ENCODE measurements around the gene TP53TG5.
"Not testable (repeated sequence)": the region's sequence is repeated elsewhere in the genome, so short reads cannot be mapped to it uniquely, and the experiment has no call there.

Gene TP53TG5

DNA sequence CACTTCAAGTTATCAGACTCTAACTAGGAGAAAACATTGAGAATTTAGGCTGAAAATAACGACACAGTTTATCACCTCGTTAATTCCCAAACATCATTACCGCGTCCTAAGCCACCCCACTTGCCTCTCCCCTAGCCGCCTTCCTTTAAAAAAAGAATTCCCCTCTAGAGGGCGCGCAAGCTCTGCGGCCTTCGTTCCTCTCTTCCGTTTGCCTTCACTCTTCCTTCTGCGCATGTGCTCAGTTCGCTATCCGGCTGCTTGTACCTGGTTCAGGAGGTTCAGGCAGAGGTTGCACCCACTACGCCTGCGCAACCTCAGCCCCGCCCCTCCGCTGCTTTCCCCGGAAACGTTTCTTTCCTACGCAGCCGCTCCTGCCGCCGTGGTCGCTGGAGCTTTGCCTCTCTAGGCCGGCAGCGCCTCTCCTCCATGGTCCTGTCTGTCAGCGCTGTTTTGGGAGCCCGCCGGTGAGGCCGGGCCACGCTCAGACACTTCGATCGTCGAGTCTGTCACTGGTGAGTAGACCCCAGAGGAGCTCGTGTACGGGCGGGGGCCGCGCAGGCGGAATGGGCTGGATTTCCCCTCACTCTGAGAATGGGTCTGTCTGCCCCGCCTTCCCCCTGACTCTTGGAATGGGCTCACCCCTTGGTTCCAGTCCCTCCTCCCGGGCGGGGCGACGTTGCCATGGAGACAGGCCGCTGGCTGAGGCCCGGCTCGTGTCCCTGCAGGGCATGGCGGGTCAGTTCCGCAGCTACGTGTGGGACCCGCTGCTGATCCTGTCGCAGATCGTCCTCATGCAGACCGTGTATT, 15.1 kb downstream of the TP53TG5 start, which contains the start of gene SYS1:
SYS1 (plus strand) TSS at position 353 of the 807 bp plus-strand sequence; CDS start at position 729, 376 bp downstream.
- peak; percentile 81 for DNase-seq (ENCODE audit: insufficient read length)
- FAIRE-seq, result peak; percentile 92
- TF ChIP-seq POLR2AphosphoS5 (IDR thresholded peaks at IDR 0.05; ENCODE audit: low read depth, low read length) (peak; percentile 75), POLR2A (IDR thresholded peaks at IDR 0.05; ENCODE audit: low read depth, low read length) (peak; percentile 84), TAF1 (IDR thresholded peaks at IDR 0.05; ENCODE audit: borderline replicate concordance, low read depth, low read length) (no peak; the same call in 1 of the 2 replicates)

DNA sequence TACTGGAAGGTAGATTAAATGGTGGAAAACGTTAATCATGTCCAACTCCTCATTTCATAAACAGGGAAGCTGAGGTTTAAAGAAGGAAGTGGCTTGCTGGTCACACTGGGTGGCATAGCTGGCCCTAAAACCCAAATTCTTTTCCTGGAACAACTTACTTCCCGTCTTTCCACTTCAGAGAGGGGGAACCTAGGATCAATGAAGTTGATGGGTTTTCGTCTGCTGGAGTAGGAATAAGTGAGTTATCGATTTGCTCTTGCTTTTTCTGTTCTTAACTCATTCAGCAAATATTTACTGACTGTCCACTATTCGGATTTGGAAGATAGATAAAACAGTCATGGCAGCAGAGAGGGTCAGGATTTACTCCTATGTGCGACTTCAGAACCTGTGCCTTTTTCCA, 16.3 kb downstream of the TP53TG5 start:
- TF ChIP-seq POLR2AphosphoS5 (IDR thresholded peaks at IDR 0.05; ENCODE audit: low read depth, low read length) (no peak), POLR2A (IDR thresholded peaks at IDR 0.05; ENCODE audit: low read depth, low read length) (no peak), TAF1 (IDR thresholded peaks at IDR 0.05; ENCODE audit: borderline replicate concordance, low read depth, low read length) (no peak)
- DNase-seq (ENCODE audit: insufficient read length) (no peak), FAIRE-seq (no peak)

DNA sequence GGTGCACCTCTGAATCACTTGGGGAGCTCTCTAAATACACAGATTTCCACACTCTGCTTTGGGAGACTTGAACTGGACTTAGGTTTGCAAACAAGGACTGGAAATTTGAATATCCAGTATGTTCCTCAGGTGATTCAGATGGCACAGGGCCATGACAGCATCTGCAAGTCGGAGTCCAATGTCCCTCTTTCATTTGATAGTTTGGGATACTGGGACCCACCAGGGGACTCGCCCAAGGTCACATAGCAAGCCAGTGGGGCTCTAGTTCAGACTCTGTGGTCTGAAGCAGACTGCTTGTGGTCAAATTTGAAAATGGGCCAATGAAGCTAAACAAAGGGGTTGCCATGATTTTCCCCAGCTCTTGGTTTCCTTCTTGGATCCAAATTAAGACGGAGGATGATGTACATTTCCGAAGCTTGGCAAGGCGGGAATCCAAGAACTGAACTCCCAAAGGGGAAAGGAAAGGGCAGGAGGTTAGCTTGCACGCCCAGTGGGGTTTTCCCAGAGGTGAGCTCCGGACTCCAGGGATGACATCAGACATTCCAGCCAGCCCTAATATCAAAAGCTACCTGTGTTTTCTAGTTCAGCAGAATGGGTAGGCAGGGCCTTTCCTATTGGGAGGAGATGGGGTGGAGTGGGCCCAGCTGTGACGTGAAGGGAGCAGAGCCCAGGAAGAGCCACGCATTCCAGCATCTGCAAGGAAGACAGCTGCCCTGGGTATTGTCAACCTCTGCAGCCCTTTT, 18.5 kb downstream of the TP53TG5 start:
- no peak for DNase-seq (ENCODE audit: insufficient read length)
- no peak for TF ChIP-seq POLR2AphosphoS5 (IDR thresholded peaks at IDR 0.05; ENCODE audit: low read depth, low read length)
- TF ChIP-seq TAF1 (IDR thresholded peaks at IDR 0.05; ENCODE audit: borderline replicate concordance, low read depth, low read length), result no peak
- no peak for TF ChIP-seq POLR2A (IDR thresholded peaks at IDR 0.05; ENCODE audit: low read depth, low read length)
- FAIRE-seq, result no peak

GRCh38 chr20:45359069-45359405, 19.1 kb downstream of the TP53TG5 start:
- FAIRE-seq, result no peak
- TF ChIP-seq TAF1 (IDR thresholded peaks at IDR 0.05; ENCODE audit: borderline replicate concordance, low read depth, low read length) (no peak), POLR2AphosphoS5 (IDR thresholded peaks at IDR 0.05; ENCODE audit: low read depth, low read length) (no peak), POLR2A (IDR thresholded peaks at IDR 0.05; ENCODE audit: low read depth, low read length) (no peak)
- no peak for DNase-seq (ENCODE audit: insufficient read length)

DNA sequence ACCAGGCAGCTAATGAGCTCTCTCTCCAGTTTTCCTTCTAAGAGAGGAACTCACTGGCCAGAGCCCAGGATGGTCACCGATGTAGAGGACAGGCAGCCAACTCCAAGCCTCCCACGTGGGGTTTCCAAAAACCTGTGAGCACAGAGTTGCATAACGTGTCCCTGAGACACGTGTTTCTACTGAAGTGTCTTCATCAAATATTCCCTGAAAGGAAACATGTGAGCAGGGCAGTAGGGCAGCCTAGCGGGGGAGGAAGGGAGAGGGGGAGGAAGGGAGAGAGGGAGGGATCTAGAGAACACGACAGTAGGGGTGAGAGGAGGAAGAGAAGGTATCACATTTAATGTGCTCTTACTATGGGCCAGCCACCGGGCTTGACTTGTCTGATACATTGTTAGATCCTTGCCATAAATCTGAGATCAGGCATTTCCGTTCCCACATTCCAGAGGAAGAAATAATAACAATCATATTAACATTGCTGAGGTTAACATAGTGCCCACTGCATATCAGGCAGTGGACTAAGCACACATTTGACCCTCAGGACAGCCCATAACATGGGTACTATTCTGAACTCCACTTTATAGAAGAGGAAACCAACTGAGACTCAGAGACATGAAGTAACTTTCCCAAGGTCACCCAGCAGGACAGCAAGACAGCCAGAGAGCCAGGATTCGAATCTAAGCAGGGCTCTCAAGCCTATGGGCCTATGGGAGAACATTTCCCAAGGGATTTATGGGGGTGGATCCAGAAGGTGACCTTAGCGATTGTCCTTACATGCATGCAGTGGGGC, 19.6 kb downstream of the TP53TG5 start:
- DNase-seq (ENCODE audit: insufficient read length) (no peak), FAIRE-seq (no peak)

GRCh38 chr20:45355209-45356084, 22.7 kb downstream of the TP53TG5 start:
- TF ChIP-seq POLR2A (IDR thresholded peaks at IDR 0.05; ENCODE audit: low read depth, low read length) (no peak), TAF1 (IDR thresholded peaks at IDR 0.05; ENCODE audit: borderline replicate concordance, low read depth, low read length) (no peak)
- FAIRE-seq (no peak), DNase-seq (ENCODE audit: insufficient read length) (no peak)

More for the DNA sequence above, 19.6 kb downstream of the TP53TG5 start:
- no peak for TF ChIP-seq POLR2AphosphoS5 (IDR thresholded peaks at IDR 0.05; ENCODE audit: low read depth, low read length)
- no peak for TF ChIP-seq TAF1 (IDR thresholded peaks at IDR 0.05; ENCODE audit: borderline replicate concordance, low read depth, low read length)
- no peak for TF ChIP-seq POLR2A (IDR thresholded peaks at IDR 0.05; ENCODE audit: low read depth, low read length)

GRCh38 chr20:45354423-45355208, 23.5 kb downstream of the TP53TG5 start:
- DNase-seq (ENCODE audit: insufficient read length) (no peak), FAIRE-seq (no peak)
- TF ChIP-seq TAF1 (IDR thresholded peaks at IDR 0.05; ENCODE audit: borderline replicate concordance, low read depth, low read length) (no peak), POLR2A (IDR thresholded peaks at IDR 0.05; ENCODE audit: low read depth, low read length) (no peak), POLR2AphosphoS5 (IDR thresholded peaks at IDR 0.05; ENCODE audit: low read depth, low read length) (no peak)

- TF ChIP-seq POLR2AphosphoS5 (IDR thresholded peaks at IDR 0.05; ENCODE audit: low read depth, low read length) (no peak), TAF1 (IDR thresholded peaks at IDR 0.05; ENCODE audit: borderline replicate concordance, low read depth, low read length) (no peak), POLR2A (IDR thresholded peaks at IDR 0.05; ENCODE audit: low read depth, low read length) (no peak)
- FAIRE-seq (no peak), DNase-seq (ENCODE audit: insufficient read length) (no peak)
Observed at GRCh38 chr20:45353746-45354145, 24.4 kb downstream of the TP53TG5 start.

DNA sequence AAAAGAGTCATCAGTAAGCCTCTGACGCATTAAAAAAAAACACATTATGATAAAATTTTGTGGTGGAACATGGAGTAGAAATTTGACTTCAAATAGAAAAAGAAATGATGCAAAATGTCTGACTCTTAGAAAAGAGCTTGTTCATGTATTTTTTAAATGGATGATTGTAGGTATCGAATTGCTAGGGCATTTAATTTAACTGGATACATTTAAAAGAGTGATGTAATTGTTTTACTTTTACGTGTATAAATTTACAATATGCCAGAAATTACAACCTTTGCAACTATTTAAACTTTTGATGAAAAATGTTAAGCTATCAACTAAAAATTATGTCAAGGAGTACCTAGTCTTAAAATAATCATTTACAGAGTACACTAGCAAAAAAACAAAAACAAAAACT, 25.4 kb downstream of the TP53TG5 start:
- no peak for FAIRE-seq

DNA sequence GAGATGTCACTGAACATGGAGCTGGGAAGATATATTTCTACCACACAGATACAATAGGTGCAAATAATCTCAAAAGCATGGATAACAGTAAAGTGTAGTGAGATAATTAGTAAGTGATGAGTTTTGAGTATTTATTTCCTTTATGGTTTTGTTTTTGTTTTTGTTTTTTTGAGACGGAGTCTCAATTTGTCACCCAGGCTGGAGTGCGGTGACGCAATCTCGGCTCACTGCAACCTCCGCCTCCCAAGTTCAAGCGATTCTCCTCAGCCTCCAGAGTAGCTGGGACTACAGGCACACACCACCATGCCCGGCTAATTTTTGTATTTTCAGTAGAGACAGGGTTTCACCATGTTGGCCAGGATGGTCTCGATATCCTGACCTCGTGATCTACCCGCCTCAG, 27.3 kb downstream of the TP53TG5 start:
- not testable (repeated sequence) for DNase-seq (ENCODE audit: insufficient read length); FAIRE-seq

More for the DNA sequence above, 25.4 kb downstream of the TP53TG5 start:
- no peak for TF ChIP-seq POLR2AphosphoS5 (IDR thresholded peaks at IDR 0.05; ENCODE audit: low read depth, low read length)
- no peak for TF ChIP-seq TAF1 (IDR thresholded peaks at IDR 0.05; ENCODE audit: borderline replicate concordance, low read depth, low read length)
- TF ChIP-seq POLR2A (IDR thresholded peaks at IDR 0.05; ENCODE audit: low read depth, low read length), result no peak
- DNase-seq (ENCODE audit: insufficient read length), result no peak
